Heart right ventricle (tissue), 16 donors: ENCODE data around the gene THY1. TPM values are rescaled to one million over a fixed set of nuclear protein-coding genes. Genes with fewer than 3 reads are reported as not detected.
A peak's percentile ranks its signal among the peaks of the same experiment; 100 is the strongest.

Experiments
- ATAC-seq, 8 donors: fragments of 200-7000 bp; cut with Tn5 transposase; one replicate each; pipeline ENCODE4 v1.9.1; 2020; ENCODE audit warnings: mild to moderate bottlenecking in 8 of 8, moderate library complexity in 8 of 8, moderate number of reproducible peaks in 1 of 8
- DNase-seq, 2 donors: peaks; one replicate each; pipeline ENCODE4 v3.0.0-alpha.2; 2020
- H3K27ac ChIP-seq, 10 donors: fragments of 200-600 bp; sonication (generic) in 2 of 10; one replicate each; pipeline versions ENCODE4 v1.5.0 to v1.8.0; 2020 to 2022; ENCODE audit warnings: mild to moderate bottlenecking in 3 of 10
- H3K27me3 ChIP-seq, 7 donors: fragments of 200-600 bp; one replicate each; pipeline ENCODE4 v1.8.0; 2021 to 2022; ENCODE audit warnings: mild to moderate bottlenecking in 2 of 7
- H3K36me3 ChIP-seq, 9 donors: fragments of 200-600 bp; sonication (generic) in 1 of 9; one replicate each; pipeline versions ENCODE4 v1.5.0 to v1.8.0; 2020 to 2022; ENCODE audit warnings: mild to moderate bottlenecking in 2 of 9
- H3K4me1 ChIP-seq, 9 donors: fragments of 200-600 bp; sonication (generic) in 1 of 9; one replicate each; pipeline versions ENCODE4 v1.5.0 to v1.8.0; 2020 to 2022; ENCODE audit warnings: mild to moderate bottlenecking in 4 of 9
- H3K4me3 ChIP-seq, 10 donors: fragments of 200-600 bp; sonication (generic) in 2 of 10; one replicate each; pipeline versions ENCODE4 v1.5.0 to v1.8.0; 2020 to 2022; ENCODE audit warnings: mild to moderate bottlenecking in 7 of 10, moderate library complexity in 2 of 10
- H3K9me3 ChIP-seq, 11 donors: fragments of 200-600 bp in 10 of 11; sonication (generic) in 2 of 11; one replicate each; pipeline versions ENCODE4 v1.5.0 to v1.8.0; 2013 to 2022; ENCODE audit warnings: mild to moderate bottlenecking in 2 of 11, control low read depth in 1 of 11, moderate library complexity in 1 of 11
- CTCF ChIP-seq, 9 donors: fragments of 200-600 bp; sonication (generic) in 2 of 9; IDR thresholded peaks; one replicate each; pipeline versions ENCODE4 v1.5.0 to v1.8.0; 2021 to 2022; ENCODE audit warnings: antibody characterized with exemption in 9 of 9, mild to moderate bottlenecking in 5 of 9, moderate library complexity in 1 of 9
- WGBS, 2 donors: extraction: QIAGEN DNeasy Blood & Tissue Kit; methylation state at CpG; one replicate each; pipeline ENCODE4 v1.1.7; 2013; ENCODE audit warnings: inconsistent platforms in 1 of 2; 5-methylcytosine and 5-hydroxymethylcytosine counted together
- intact Hi-C, 10 donors: fragments of 100-400 bp; cut with DNase I; formaldehyde crosslinking; loops; one replicate each; pipeline versions ENCODE4 v1.11.1 to v1.14.2; 2022
- polyA plus RNA-seq, 2 donors: library from polyadenylated mRNA; stranded (reverse); fragments of 200-250 nt; gene quantifications; one replicate each; pipeline ENCODE4 v1.2.3, GENCODE V29; 2013
- total RNA-seq, 10 donors: library from RNA; stranded (reverse); fragmentation: NEBNext Ultra II Directional in 3 of 10; extraction: Animal tissue kit (Norgen Biotek cat#: 25700) in 3 of 10; gene quantifications; one replicate each; pipeline versions ENCODE4 v1.2.1 to v1.2.4, GENCODE V29; 2021 to 2023
- donor health status: Arrhythmogenic right ventricular cardiomyopathy.
- donor health status: ischemic (EF 13 %, LVEDD 7.1; RV severe dilation, severe dysfunction).
- donor health status: healthy with polysubstance abuse.
- donor health status: DM: no; HTN: yes; CAD: no.
- donor health status: DM: no; HTN: no; CAD: no.
- donor health status: ischemic (EF 25% LVEDD 6.9; RV normal size, moderate dysfunction).
- donor health status: ischemic (EF 25% LVEDD 5.7; RV mildly dilated, moderate dysfunction).
- donor health status: healthy.
- donor health status: DM: yes; HTN: yes; CAD: no.
- donor health status: Ischemic cardiomyopathy.
- donor health status: ischemic (EF 35%, LVEDD 5.7; RV mildly dilated, moderate dysfunction).
- donor health status: nonischemic (EF 11% LVEDD 7.7; RV severe dilation, severe dysfunction).
- donor health status: DM: yes; HTN: yes; CAD: no.
- donor health status: PGD.
- donor health status: ischemic (EF 29% LVEDD 5.4; RV normal size, mild dysfunction).
- donor health status: nonischemic (EF 23%, LVEDD 6.1; RV moderate dilation, normal function).

The THY1 gene
- total and polyA plus RNA-seq, 12 donors: 0.61 to 26.6 (median 5.0) TPM

- peak in 3 of 8 donors; percentile 3 to 37 (median 15) for ATAC-seq
- no peak for TF ChIP-seq CTCF (IDR thresholded peaks at IDR 0.05)
- intact Hi-C loops: no loop called here
- Histone ChIP-seq H3K36me3 (no peaks in the 10 kb centered on the region), H3K27ac (peak overlapping the region; percentile 79 to 98 (median 90)), H3K4me3 (peak overlapping the region in 8 of 10 donors; percentile 8 to 32 (median 22)), H3K9me3 (no peaks in the 10 kb centered on the region), H3K4me1 (peaks cover 32 to 100% (median 87%) of the 10 kb centered on the region in 9 donors), H3K27me3 (peaks cover 0 to 23% (median 0%) of the 10 kb centered on the region in 7 donors)
- DNase-seq: no peak
- 46 to 61% methylated on average over 13 of the region's 13 CpGs for WGBS, 2 donors
These were observed 53.6 kb downstream of the THY1 start for GRCh38 chr11:119369132-119369925.

DNA sequence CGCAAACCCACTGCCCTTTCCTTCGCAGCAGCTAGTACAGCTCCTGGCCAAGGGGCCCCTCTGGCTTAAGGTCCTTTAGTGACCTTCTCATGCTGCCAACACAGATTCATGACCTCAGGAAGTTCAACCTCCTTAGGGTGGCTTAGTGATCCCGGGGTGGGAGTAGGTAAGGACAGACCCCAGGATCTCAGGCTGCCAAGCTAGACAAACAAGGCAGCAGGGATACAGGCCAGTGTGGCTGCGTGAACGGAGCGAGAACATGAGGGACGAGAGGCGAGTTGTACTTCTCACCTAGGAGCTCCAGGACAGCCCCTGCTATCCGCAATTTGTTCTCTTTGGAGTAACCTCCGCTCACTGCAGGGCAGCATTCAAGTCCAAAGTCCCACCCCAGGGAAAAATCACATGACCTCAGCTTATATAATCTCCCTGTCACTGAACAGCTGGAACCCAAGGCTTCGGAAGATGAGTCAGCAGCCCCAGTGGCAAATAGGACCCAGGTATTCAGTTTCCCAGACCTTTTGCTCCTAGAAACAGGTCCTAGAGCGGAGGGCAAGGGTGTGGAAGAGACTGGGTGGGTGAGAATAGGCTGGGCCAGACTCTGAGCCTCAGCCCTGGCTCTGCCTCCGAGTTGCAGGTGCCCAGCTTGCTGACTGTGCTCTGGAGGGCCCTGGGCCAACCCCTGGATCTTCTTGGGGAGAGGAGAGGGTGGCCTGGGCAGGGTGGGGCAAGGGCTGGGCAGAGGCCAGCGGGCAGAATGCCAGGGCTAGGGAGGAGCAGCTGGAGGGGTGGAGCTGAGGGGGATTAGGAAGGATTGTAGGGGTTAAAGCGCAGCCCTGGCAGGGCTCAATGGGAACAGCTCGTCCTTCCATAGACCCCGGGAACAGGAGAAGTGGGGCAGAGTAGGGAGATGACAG, 54.6 kb downstream of the THY1 start:
- Histone ChIP-seq H3K27me3 (peaks cover 0 to 31% (median 0%) of the 10 kb centered on the region in 7 donors), H3K27ac (peak overlapping the region; percentile 79 to 98 (median 90)), H3K4me1 (peaks cover 33 to 97% (median 81%) of the 10 kb centered on the region in 9 donors), H3K36me3 (no peaks in the 10 kb centered on the region), H3K4me3 (peak overlapping the region in 8 of 10 donors; percentile 8 to 32 (median 22)), H3K9me3 (no peaks in the 10 kb centered on the region)
- no peak for TF ChIP-seq CTCF (IDR thresholded peaks at IDR 0.05)
- peak; percentile 69 to 83 for DNase-seq
- intact Hi-C loops: no loop called here
- peak; percentile 11 to 54 (median 38) for ATAC-seq
- 33 to 40% methylated on average over 17 of the region's 17 CpGs for WGBS, 2 donors

DNA sequence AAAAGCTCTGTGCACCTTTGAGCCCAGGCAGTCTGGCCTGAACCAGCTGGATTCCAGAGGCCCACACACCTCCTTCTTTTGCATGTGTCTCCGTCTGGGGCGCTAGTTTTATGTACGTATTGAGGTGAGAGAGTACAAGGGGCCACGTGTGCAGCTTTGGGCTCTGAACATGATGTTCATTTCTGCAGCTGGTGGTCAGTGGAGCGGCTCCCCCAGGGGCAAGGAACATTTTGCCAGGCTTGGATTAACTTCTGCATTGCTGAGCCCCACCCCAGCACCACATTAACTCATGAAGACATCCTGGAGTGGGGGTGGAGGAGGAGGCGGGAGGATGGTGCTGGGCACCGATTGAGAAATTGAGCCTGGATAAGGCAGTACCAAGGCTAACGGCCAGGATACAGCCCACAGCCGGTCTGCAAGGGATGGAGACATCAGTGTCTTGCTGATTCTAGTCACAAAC, 55.3 kb downstream of the THY1 start:
- ATAC-seq (no peak), DNase-seq (no peak)
- no peak overlapping the region for H3K4me3 ChIP-seq

More for the DNA sequence above, 55.3 kb downstream of the THY1 start:
- Histone ChIP-seq H3K27me3 (peaks cover 0 to 38% (median 0%) of the 10 kb centered on the region in 7 donors), H3K36me3 (no peaks in the 10 kb centered on the region), H3K9me3 (no peaks in the 10 kb centered on the region), H3K4me1 (peaks cover 28 to 97% (median 80%) of the 10 kb centered on the region in 9 donors), H3K27ac (peak overlapping the region; percentile 79 to 98 (median 90))
- WGBS, 2 donors: 44 to 48% methylated on average over 9 of the region's 9 CpGs
- no peak for TF ChIP-seq CTCF (IDR thresholded peaks at IDR 0.05)
- intact Hi-C loops: no loop called here

Other genes starting within 250 kb of the THY1 start
- gene NHERF4, start 237.7 kb downstream of the THY1 start, total RNA-seq: under 1 TPM in 1 of 10 donors, not detected in 9; 0.32 TPM
- not detected for gene NHERF4, start 237.7 kb downstream of the THY1 start, polyA plus RNA-seq
- 10 to 100 TPM in 2 of 10 donors, 1 to 10 TPM in 8; 7.3 to 15.6 (median 8.5) TPM for gene CBL, start 216.8 kb downstream of the THY1 start, total RNA-seq
- 1 to 10 TPM; 2.7 to 8.0 TPM for gene CBL, start 216.8 kb downstream of the THY1 start, polyA plus RNA-seq
- 100 to 1,000 TPM in 4 of 10 donors, 10 to 100 TPM in 6; 37.8 to 136 (median 96.9) TPM for gene MCAM, start 106.0 kb downstream of the THY1 start, total RNA-seq
- 10 to 100 TPM; 35.8 to 97.5 TPM for gene MCAM, start 106.0 kb downstream of the THY1 start, polyA plus RNA-seq
- gene RNF26, start 88.6 kb downstream of the THY1 start, total RNA-seq: 10 to 100 TPM; 11.1 to 17.6 (median 13.4) TPM
- gene RNF26, start 88.6 kb downstream of the THY1 start, polyA plus RNA-seq: 10 to 100 TPM in 1 of 2 donors, 1 to 10 TPM in 1; 6.4 to 13.2 TPM
- 10 to 100 TPM; 11.4 to 25.1 (median 19.9) TPM for gene C1QTNF5, start 82.3 kb downstream of the THY1 start, total RNA-seq
- 10 to 100 TPM; 32.8 to 35.7 TPM for gene C1QTNF5, start 82.3 kb downstream of the THY1 start, polyA plus RNA-seq
- not detected for gene MFRP, start 76.5 kb downstream of the THY1 start, total RNA-seq
- under 1 TPM in 1 of 2 donors, not detected in 1; 0.04 TPM for gene MFRP, start 76.5 kb downstream of the THY1 start, polyA plus RNA-seq
- 100 to 1,000 TPM in 9 of 10 donors, 10 to 100 TPM in 1; 87.0 to 183 (median 136) TPM for gene USP2, start 41.5 kb downstream of the THY1 start, total RNA-seq
- 10 to 100 TPM; 42.0 to 64.9 TPM for gene USP2, start 41.5 kb downstream of the THY1 start, polyA plus RNA-seq